Mucosa of descending colon (tissue), 3 donors: ENCODE results near the gene ALDH3A1. TPM values are rescaled to one million over a fixed set of nuclear protein-coding genes. Genes with fewer than 3 reads are reported as not detected.

Experiments used
- ATAC-seq: fragments of 200-7000 bp; cut with Tn5 transposase; one replicate; pipeline ENCODE4 v1.9.1; 2020; ENCODE audit warnings: mild to moderate bottlenecking, moderate library complexity
- DNase-seq, 3 donors: peaks; one replicate each; pipeline ENCODE4 v3.0.0-alpha.2; 2020
- H3K36me3 ChIP-seq: fragments of 200-600 bp; one replicate; pipeline ENCODE4 v1.8.0; 2021; ENCODE audit warnings: low read depth, mild to moderate bottlenecking
- H3K4me1 ChIP-seq: fragments of 200-600 bp; one replicate; pipeline ENCODE4 v1.8.0; 2021; ENCODE audit warnings: low read depth, mild to moderate bottlenecking
- H3K4me3 ChIP-seq: fragments of 200-600 bp; one replicate; pipeline ENCODE4 v1.8.0; 2021; ENCODE audit warnings: mild to moderate bottlenecking
- H3K9me3 ChIP-seq: fragments of 200-600 bp; one replicate; pipeline ENCODE4 v1.8.0; 2021; ENCODE audit warnings: mild to moderate bottlenecking
- CTCF ChIP-seq: fragments of 200-600 bp; IDR thresholded peaks from one replicate; pipeline ENCODE4 v1.8.0; 2022; ENCODE audit warnings: antibody characterized with exemption, mild to moderate bottlenecking
- intact Hi-C, 2 donors: fragments of 100-400 bp; cut with DNase I in 1 of 2; cut with micrococcal nuclease in 1 of 2; formaldehyde crosslinking; loops; one replicate each; pipeline versions ENCODE4 v1.11.0 to v1.11.1; 2022; cut with DNase I, micrococcal nuclease
- total RNA-seq, 3 donors: library from RNA; stranded (reverse); fragmentation: NEBNext Ultra II Directional in 2 of 3; extraction: Animal tissue kit (Norgen Biotek cat#: 25700) in 2 of 3; gene quantifications; one replicate each; pipeline versions ENCODE4 v1.2.1 to v1.2.4, GENCODE V29; 2021 to 2023
- donor health status: DM: no; HTN: no; CAD: no; lungs with moderate emphysema.
- donor health status: DM: no; HTN: no; CAD: no.
- donor health status: DM: no; HTN: yes; CAD: no.

Gene ALDH3A1
- total RNA-seq, 3 donors from 2014 or later = 0.60 to 5.9 (median 3.1) TPM

- H3K9me3 ChIP-seq = no peaks in the 10 kb centered on the region
- no peak overlapping the region for H3K4me3 ChIP-seq
- DNase-seq = no peak
- H3K4me1 ChIP-seq = no peaks in the 10 kb centered on the region
- no peak for ATAC-seq
- no peak for TF ChIP-seq CTCF
- intact Hi-C loops = no loop called here
- no peaks in the 10 kb centered on the region for H3K36me3 ChIP-seq
These were observed 39.5 kb downstream of the ALDH3A1 start for GRCh38 chr17:19708431-19709175.

GRCh38 chr17:19707728-19708221, 40.3 kb downstream of the ALDH3A1 start:
- intact Hi-C loops = no loop called here
- no peak for TF ChIP-seq CTCF
- DNase-seq (no peak), ATAC-seq (peak; percentile 45)
- H3K9me3 ChIP-seq = no peaks in the 10 kb centered on the region
- H3K36me3 ChIP-seq = no peaks in the 10 kb centered on the region
- H3K4me1 ChIP-seq = no peaks in the 10 kb centered on the region
- no peak overlapping the region for H3K4me3 ChIP-seq

- no peaks in the 10 kb centered on the region for H3K4me1 ChIP-seq
- peak; percentile 10 for ATAC-seq
These were observed 41.0 kb downstream of the ALDH3A1 start for GRCh38 chr17:19706791-19707727.

GRCh38 chr17:19705771-19706770, 42.0 kb downstream of the ALDH3A1 start:
- Histone ChIP-seq H3K9me3 (no peaks in the 10 kb centered on the region), H3K4me3 (no peak overlapping the region), H3K4me1 (no peaks in the 10 kb centered on the region), H3K36me3 (no peaks in the 10 kb centered on the region)
- intact Hi-C loops = no loop called here
- DNase-seq = no peak
- no peak for ATAC-seq
- TF ChIP-seq CTCF = no peak

More at GRCh38 chr17:19706791-19707727, 41.0 kb downstream of the ALDH3A1 start:
- H3K36me3 ChIP-seq = no peaks in the 10 kb centered on the region
- TF ChIP-seq CTCF = no peak
- H3K4me3 ChIP-seq = no peak overlapping the region
- no peaks in the 10 kb centered on the region for H3K9me3 ChIP-seq
- intact Hi-C loops = no loop called here
- no peak for DNase-seq

- no peak for ATAC-seq
- intact Hi-C loops = no loop called here
- TF ChIP-seq CTCF = no peak
- Histone ChIP-seq H3K4me1 (no peaks in the 10 kb centered on the region), H3K36me3 (no peaks in the 10 kb centered on the region), H3K4me3 (no peak overlapping the region), H3K9me3 (no peaks in the 10 kb centered on the region)
- no peak for DNase-seq
These were observed 42.9 kb downstream of the ALDH3A1 start for GRCh38 chr17:19705201-19705600.
